GM12878 (cell line): Measurements from ENCODE around the gene TTR. TPM values are rescaled to one million over a fixed set of nuclear protein-coding genes. Genes with fewer than 3 reads are reported as not detected.

ENCODE experiments used
- ATF7 ChIP-seq: fragments of 450-650 bp; IDR thresholded peaks from 2 replicates; pipeline ENCODE4 v1.6.1; 2016; ENCODE audit warnings: low read depth, mild to moderate bottlenecking
- BACH1 ChIP-seq: fragments of 450-650 bp; IDR thresholded peaks from 2 replicates; pipeline ENCODE4 v1.6.1; 2017; ENCODE audit warnings: mild to moderate bottlenecking, borderline replicate concordance
- BCL11A ChIP-seq: IDR thresholded peaks from 2 replicates; pipeline ENCODE4 v1.6.1; 2011; ENCODE audit warnings: low read depth, low read length
- DPF2 ChIP-seq: fragments of 450-650 bp; IDR thresholded peaks from 2 replicates; pipeline ENCODE4 v1.6.1; 2017; ENCODE audit warnings: mild to moderate bottlenecking
- EED ChIP-seq: sonication (generic); IDR thresholded peaks from 2 replicates; pipeline ENCODE4 v1.6.1; 2016; ENCODE audit warnings: antibody characterized with exemption, low read depth
- EGR1 ChIP-seq, 2 experiments: IDR thresholded peaks; 1 replicate in 1 of 2; 2 replicates in 1 of 2; pipeline ENCODE4 v1.6.1; 2011 to 2012; ENCODE audit warnings: low read depth in 2 of 2, low read length in 2 of 2, borderline replicate concordance in 1 of 2, mild to moderate bottlenecking in 1 of 2, moderate library complexity in 1 of 2
- EZH2 ChIP-seq: IDR thresholded peaks from 2 replicates; pipeline ENCODE4 v1.6.1; 2012; ENCODE audit warnings: low read depth, mild to moderate bottlenecking, control low read depth, inconsistent platforms, low read length, borderline replicate concordance; ENCODE audit not compliant: control insufficient read depth
- IKZF1 ChIP-seq: fragments of 450-650 bp; conservative IDR thresholded peaks from 2 replicates; pipeline ENCODE4 v1.6.1; 2017; ENCODE audit warnings: antibody characterized with exemption, mild to moderate bottlenecking
- IKZF2 ChIP-seq, 2 experiments: fragments of 450-650 bp; IDR thresholded peaks; 2 replicates each; pipeline ENCODE4 v1.6.1; 2017; ENCODE audit warnings: mild to moderate bottlenecking in 2 of 2, moderate library complexity in 2 of 2
- MTA2 ChIP-seq: fragments of 450-650 bp; IDR thresholded peaks from 2 replicates; pipeline ENCODE4 v1.6.1; 2016; ENCODE audit warnings: low read depth, mild to moderate bottlenecking, moderate library complexity
- MXI1 ChIP-seq: fragments of 150-350 bp; IDR thresholded peaks from 2 replicates; pipeline ENCODE4 v1.6.1; 2011; ENCODE audit warnings: low read depth, mild to moderate bottlenecking, inconsistent platforms, low read length, improper control_type of control experiment
- MYC ChIP-seq: IDR thresholded peaks from 2 replicates; pipeline ENCODE4 v1.6.1; 2011; ENCODE audit warnings: mild to moderate bottlenecking, low read length, moderate library complexity, inconsistent platforms; ENCODE audit not compliant: insufficient read depth, insufficient replicate concordance, insufficient read length, severe bottlenecking
- NFYB ChIP-seq: IDR thresholded peaks from 2 replicates; pipeline ENCODE4 v1.6.1; 2011; ENCODE audit warnings: low read depth, mild to moderate bottlenecking, low read length, improper control_type of control experiment, moderate library complexity; ENCODE audit not compliant: insufficient read depth
- NKRF ChIP-seq: fragments of 450-650 bp; conservative IDR thresholded peaks from 2 replicates; pipeline ENCODE4 v1.6.1; 2017; ENCODE audit warnings: mild to moderate bottlenecking, moderate library complexity
- NR2C1 ChIP-seq: fragments of 450-650 bp; IDR thresholded peaks from 2 replicates; pipeline ENCODE4 v1.6.1; 2017; ENCODE audit warnings: antibody characterized with exemption, mild to moderate bottlenecking, moderate library complexity
- NR2C2 ChIP-seq: IDR thresholded peaks from 2 replicates; pipeline ENCODE4 v1.6.1; 2011; ENCODE audit warnings: borderline replicate concordance, low read depth; ENCODE audit not compliant: control insufficient read depth, insufficient read length
- PBX3 ChIP-seq: IDR thresholded peaks from 2 replicates; pipeline ENCODE4 v1.6.1; 2011; ENCODE audit warnings: mild to moderate bottlenecking, low read depth, low read length, moderate library complexity; ENCODE audit not compliant: insufficient replicate concordance
- SUPT20H ChIP-seq: IDR thresholded peaks from 2 replicates; pipeline ENCODE4 v1.6.1; 2011; ENCODE audit warnings: low read depth, mild to moderate bottlenecking, low read length, moderate library complexity, borderline replicate concordance; ENCODE audit not compliant: control insufficient read depth
- SUZ12 ChIP-seq: fragments of 200-600 bp; sonication (generic); IDR thresholded peaks from one replicate; pipeline ENCODE4 v1.6.1; 2018; ENCODE audit warnings: antibody characterized with exemption, mild to moderate bottlenecking; ENCODE audit not compliant: unreplicated experiment
- ZBTB4 ChIP-seq: fragments of 450-650 bp; formaldehyde crosslinking; IDR thresholded peaks from 2 replicates; pipeline ENCODE4 v1.4.0; 2022; ENCODE audit warnings: mild to moderate bottlenecking, moderate library complexity
- ZSCAN29 ChIP-seq: fragments of 450-650 bp; IDR thresholded peaks from 2 replicates; pipeline ENCODE4 v1.6.1; 2017; ENCODE audit warnings: mild to moderate bottlenecking, moderate library complexity
- polyA plus RNA-seq, 11 experiments: library from polyadenylated mRNA; depleted of rRNA in 4 of 11; unstranded in 6 of 11; stranded (reverse) in 5 of 11; fragments of >200 nt; fragmentation: Nextera tagmentation in 4 of 11; fragmentation: Illumina TruSeq in 1 of 11; extraction: Ambion mirVana in 4 of 11; extraction: Trizol in 1 of 11; gene quantifications; 1 replicate in 1 of 11; 2 replicates in 10 of 11; pipeline versions ENCODE4 v1.2.1 to v1.2.3, GENCODE V29; 2011 to 2016; ENCODE audit warnings: inconsistent platforms in 2 of 11, missing spikeins in 2 of 11, low read depth in 1 of 11
- total RNA-seq, 4 experiments: library from RNA; depleted of rRNA in 3 of 4; stranded (reverse); fragments of >200 nt in 3 of 4; fragmentation: Illumina TruSeq in 1 of 4; extraction: Trizol in 1 of 4; gene quantifications; 2 replicates each; pipeline versions ENCODE4 v1.2.1 to v1.2.3, GENCODE V29; 2013 to 2021
- TF ChIP-seq, protein P1 (sequence below): fragments of 450-650 bp; IDR thresholded peaks from 2 replicates; pipeline ENCODE4 v1.6.1; 2017; ENCODE audit warnings: antibody characterized with exemption, mild to moderate bottlenecking, moderate library complexity

The TTR gene
- total and polyA plus RNA-seq, 10 of the 15 experiments (the other 5 are each of a cell fraction or from before 2014, with no cell fraction given): 0.05 to 1.2 TPM; not detected in 8

GRCh38 chr18:31634331-31634713 is 42.6 kb downstream of the TTR start (continued):
- TF ChIP-seq MXI1: no peak
- no peak for TF ChIP-seq SUPT20H
- no peak for TF ChIP-seq ZSCAN29
- no peak for TF ChIP-seq ZBTB4
- no peak for TF ChIP-seq DPF2
- TF ChIP-seq NR2C2: no peak
- TF ChIP-seq NKRF: no peak
- TF ChIP-seq BACH1: no peak
- TF ChIP-seq ATF7: 0 out of 2 replicates have a peak, but pooled peaks have one; percentile 54
- peak; percentile 41; the same call in 1 of the 2 replicates for TF ChIP-seq MTA2
- peak; percentile 66 to 77; a peak in 3 of 4 replicates for TF ChIP-seq IKZF2 (IDR thresholded peaks at IDR 0.05)
- peak; percentile 73; the same call in 1 of the 2 replicates for TF ChIP-seq EED
- TF ChIP-seq IKZF1: 0 out of 2 replicates have a peak, but pooled peaks have one; percentile 64
- no peak for TF ChIP-seq EGR1 (IDR thresholded peaks at IDR 0.05; ENCODE audit: borderline replicate concordance in 1 of 2, low read depth in 2 of 2, low read length in 2 of 2)
- no peak for TF ChIP-seq BCL11A
- no peak for TF ChIP-seq NR2C1
- TF ChIP-seq MYC: no peak
- TF ChIP-seq EZH2: no peak
- no peak for TF ChIP-seq SUZ12
- TF ChIP-seq, protein P1, sequence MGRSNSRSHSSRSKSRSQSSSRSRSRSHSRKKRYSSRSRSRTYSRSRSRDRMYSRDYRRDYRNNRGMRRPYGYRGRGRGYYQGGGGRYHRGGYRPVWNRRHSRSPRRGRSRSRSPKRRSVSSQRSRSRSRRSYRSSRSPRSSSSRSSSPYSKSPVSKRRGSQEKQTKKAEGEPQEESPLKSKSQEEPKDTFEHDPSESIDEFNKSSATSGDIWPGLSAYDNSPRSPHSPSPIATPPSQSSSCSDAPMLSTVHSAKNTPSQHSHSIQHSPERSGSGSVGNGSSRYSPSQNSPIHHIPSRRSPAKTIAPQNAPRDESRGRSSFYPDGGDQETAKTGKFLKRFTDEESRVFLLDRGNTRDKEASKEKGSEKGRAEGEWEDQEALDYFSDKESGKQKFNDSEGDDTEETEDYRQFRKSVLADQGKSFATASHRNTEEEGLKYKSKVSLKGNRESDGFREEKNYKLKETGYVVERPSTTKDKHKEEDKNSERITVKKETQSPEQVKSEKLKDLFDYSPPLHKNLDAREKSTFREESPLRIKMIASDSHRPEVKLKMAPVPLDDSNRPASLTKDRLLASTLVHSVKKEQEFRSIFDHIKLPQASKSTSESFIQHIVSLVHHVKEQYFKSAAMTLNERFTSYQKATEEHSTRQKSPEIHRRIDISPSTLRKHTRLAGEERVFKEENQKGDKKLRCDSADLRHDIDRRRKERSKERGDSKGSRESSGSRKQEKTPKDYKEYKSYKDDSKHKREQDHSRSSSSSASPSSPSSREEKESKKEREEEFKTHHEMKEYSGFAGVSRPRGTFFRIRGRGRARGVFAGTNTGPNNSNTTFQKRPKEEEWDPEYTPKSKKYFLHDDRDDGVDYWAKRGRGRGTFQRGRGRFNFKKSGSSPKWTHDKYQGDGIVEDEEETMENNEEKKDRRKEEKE: no peak
- no peak for TF ChIP-seq NFYB
- TF ChIP-seq PBX3: no peak
